DOHH2 (cell line): ENCODE data around the gene TMEM30B.

ENCODE experiments used
- H3F3A ChIP-seq: fragments of 200-600 bp; sonication (generic), shearing (Covaris generic); 2 replicates; pipeline ENCODE4 v1.6.0; 2016; ENCODE audit warnings: antibody characterized with exemption, mild to moderate bottlenecking; ENCODE audit not compliant: control insufficient read depth, insufficient read depth
- H3K27ac ChIP-seq: fragments of 200-600 bp; sonication (generic); 2 replicates; pipeline ENCODE4 v1.5.1; 2014; ENCODE audit warnings: low read depth, mild to moderate bottlenecking, low read length, moderate library complexity
- H3K27me3 ChIP-seq: fragments of 200-600 bp; sonication (generic); 2 replicates; pipeline ENCODE4 v1.6.1; 2014; ENCODE audit warnings: mild to moderate bottlenecking, low read length, mixed read lengths; ENCODE audit not compliant: control insufficient read depth
- H3K36me3 ChIP-seq: fragments of 200-600 bp; sonication (generic); 2 replicates; pipeline ENCODE4 v1.6.1; 2014; ENCODE audit warnings: mild to moderate bottlenecking, low read length, moderate library complexity, mixed read lengths; ENCODE audit not compliant: control insufficient read depth
- H3K4me1 ChIP-seq: fragments of 200-600 bp; sonication (generic); 2 replicates; pipeline ENCODE4 v1.6.1; 2014; ENCODE audit warnings: mild to moderate bottlenecking, low read length, mixed read lengths; ENCODE audit not compliant: control insufficient read depth
- H3K4me2 ChIP-seq: fragments of 200-600 bp; sonication (generic); 2 replicates; pipeline ENCODE4 v1.6.0; 2014; ENCODE audit warnings: mild to moderate bottlenecking, low read length, moderate library complexity
- H3K4me3 ChIP-seq: fragments of 200-600 bp; sonication (generic); 2 replicates; pipeline ENCODE4 v1.5.1; 2014; ENCODE audit warnings: mild to moderate bottlenecking, low read length, mixed read lengths
- H3K79me2 ChIP-seq: fragments of 200-600 bp; sonication (generic); 2 replicates; pipeline ENCODE4 v1.6.1; 2014; ENCODE audit warnings: mild to moderate bottlenecking, low read length, mixed read lengths; ENCODE audit not compliant: control insufficient read depth
- H3K9me2 ChIP-seq: fragments of 200-600 bp; sonication (generic); replicated peaks from 2 replicates; pipeline ENCODE4 v1.6.1; 2014; ENCODE audit warnings: mild to moderate bottlenecking, low read length, mixed read lengths; ENCODE audit not compliant: control insufficient read depth
- H3K9me3 ChIP-seq: fragments of 200-600 bp; sonication (generic); 2 replicates; pipeline ENCODE4 v1.6.1; 2014; ENCODE audit warnings: antibody characterized with exemption, low read length, mixed read lengths; ENCODE audit not compliant: control insufficient read depth, insufficient read depth
- H4K20me1 ChIP-seq: fragments of 200-600 bp; sonication (generic); 2 replicates; pipeline ENCODE4 v1.6.0; 2014; ENCODE audit warnings: low read depth, mild to moderate bottlenecking, antibody characterized with exemption, low read length, moderate library complexity; ENCODE audit not compliant: control insufficient read depth, insufficient read depth
- CTCF ChIP-seq: fragments of 200-600 bp; sonication (generic); IDR thresholded peaks from one replicate; pipeline ENCODE4 v1.5.1; 2014; ENCODE audit warnings: antibody characterized with exemption, mild to moderate bottlenecking, low read depth, low read length; ENCODE audit not compliant: poor library complexity, severe bottlenecking
- EZH2phosphoT487 ChIP-seq: fragments of 200-600 bp; sonication (generic); IDR thresholded peaks from 2 replicates; pipeline ENCODE4 v1.6.1; 2017; ENCODE audit warnings: borderline replicate concordance, mild to moderate bottlenecking, antibody characterized with exemption, low read length, moderate library complexity, mixed read lengths

TMEM30B gene

GRCh38 chr14:61281186-61281947 lies at the start of gene TMEM30B:
TMEM30B (minus strand) TSS chr14:61281338; CDS start chr14:61281147, 191 bp downstream.
- no peak within 1 kb of the TSS for H3K27ac ChIP-seq
- no peaks in the 10 kb centered on the region for H3K79me2 ChIP-seq

GRCh38 chr14:61330511-61330910 lies 49.4 kb upstream of the TMEM30B start:
- no peaks in the 10 kb centered on the region for H3K79me2 ChIP-seq
- no peak overlapping the region for H3K4me3 ChIP-seq
- no peaks in the 10 kb centered on the region for H3F3A ChIP-seq
- H3K27me3 ChIP-seq = no peaks in the 10 kb centered on the region
- H3K9me2 ChIP-seq = no peaks in the 10 kb centered on the region
- H3K9me3 ChIP-seq = no peaks in the 10 kb centered on the region
- no peak overlapping the region for H3K4me2 ChIP-seq
- no peaks in the 10 kb centered on the region for H4K20me1 ChIP-seq
- H3K4me1 ChIP-seq = no peaks in the 10 kb centered on the region
- TF ChIP-seq CTCF (no peak), EZH2phosphoT487 (no peak)
- no peaks in the 10 kb centered on the region for H3K36me3 ChIP-seq
- no peak overlapping the region for H3K27ac ChIP-seq

More at GRCh38 chr14:61281186-61281947, at the start of gene TMEM30B:
- Histone ChIP-seq H3K4me3 (no peak within 1 kb of the TSS), H3K9me2 (no peaks in the 10 kb centered on the region), H3K36me3 (no peaks in the 10 kb centered on the region), H3K4me2 (no peak within 1 kb of the TSS), H3F3A (no peaks in the 10 kb centered on the region), H3K4me1 (peaks cover 5% of the 10 kb centered on the region), H3K9me3 (peaks cover 2% of the 10 kb centered on the region; the same call in 1 of the 2 replicates), H4K20me1 (no peaks in the 10 kb centered on the region), H3K27me3 (peaks cover 5% of the 10 kb centered on the region; the same call in 1 of the 2 replicates)
- TF ChIP-seq EZH2phosphoT487 (no peak), CTCF (no peak)

GRCh38 chr14:61329478-61330051 lies 48.4 kb upstream of the TMEM30B start:
- Histone ChIP-seq H3K36me3 (no peaks in the 10 kb centered on the region), H4K20me1 (no peaks in the 10 kb centered on the region), H3K4me2 (no peak overlapping the region), H3K4me3 (no peak overlapping the region), H3K27ac (no peak overlapping the region), H3K79me2 (no peaks in the 10 kb centered on the region), H3K9me3 (no peaks in the 10 kb centered on the region), H3K9me2 (no peaks in the 10 kb centered on the region), H3F3A (no peaks in the 10 kb centered on the region), H3K4me1 (no peaks in the 10 kb centered on the region), H3K27me3 (0 out of 2 replicates have a peak, but pooled peaks cover 3% of the 10 kb centered on the region)
- TF ChIP-seq CTCF = no peak
- no peak for TF ChIP-seq EZH2phosphoT487
